Activated CD4-positive, alpha-beta memory T cell treated with anti-CD3 and anti-CD28 coated beads, Interleukin-2, amount 10 ng/mL, durations not matched to agents 7 days and 5 days (primary cell): Measurements from ENCODE around the gene GNAL. TPM values are rescaled to one million over a fixed set of nuclear protein-coding genes. Genes with fewer than 3 reads are reported as not detected.
"Not testable (repeated sequence)": the region's sequence is repeated elsewhere in the genome, so short reads cannot be mapped to it uniquely, and the experiment has no call there.

Experiments
- CTCF ChIA-PET: fragments of 350-600 bp; sonication (Branson Sonifier 250); formaldehyde crosslinking; loops from one replicate; lab custom pipeline; 2021; ENCODE audit warnings: antibody characterized with exemption, inconsistent platforms; lab: Charles Lee
- POLR2A ChIA-PET: fragments of 350-600 bp; sonication (Branson Sonifier 250); formaldehyde crosslinking; loops from one replicate; lab custom pipeline; 2021; ENCODE audit warnings: antibody characterized with exemption; lab: Charles Lee
- DNase-seq: peaks from one replicate; pipeline ENCODE4 v3.0.0-alpha.2; 2020
- H3K27ac Mint-ChIP-seq: one replicate; pipeline ENCODE4 v1.8.0; 2021; ENCODE audit warnings: mild to moderate bottlenecking, mixed read lengths
- H3K27me3 Mint-ChIP-seq: one replicate; pipeline ENCODE4 v1.8.0; 2021; ENCODE audit warnings: mixed read lengths
- H3K36me3 Mint-ChIP-seq: one replicate; pipeline ENCODE4 v1.8.0; 2021; ENCODE audit warnings: low read depth, mixed read lengths
- H3K4me1 Mint-ChIP-seq: one replicate; pipeline ENCODE4 v1.8.0; 2021; ENCODE audit warnings: mixed read lengths
- H3K4me3 Mint-ChIP-seq: one replicate; pipeline ENCODE4 v1.8.0; 2021; ENCODE audit warnings: mild to moderate bottlenecking, mixed read lengths
- H3K9me3 Mint-ChIP-seq: one replicate; pipeline ENCODE4 v1.8.0; 2021; ENCODE audit warnings: mixed read lengths
- total RNA-seq, 2 experiments: library from RNA; stranded (reverse); gene quantifications; one replicate each; pipeline ENCODE4 v1.2.3, GENCODE V29; 2021

Gene GNAL
- total RNA-seq, 2 experiments from 2014 or later: 0.25 to 0.33 TPM

- ChIA-PET CTCF (no interaction called here), POLR2A (no interaction called here)
- Mint-ChIP-seq H3K4me3 (no peak overlapping the region), H3K27ac (no peak overlapping the region), H3K4me1 (no peaks in the 10 kb centered on the region), H3K27me3 (peaks cover 15% of the 10 kb centered on the region), H3K36me3 (no peaks in the 10 kb centered on the region), H3K9me3 (no peaks in the 10 kb centered on the region)
- no peak for DNase-seq
Measured at GRCh38 chr18:11714244-11714918, 25.3 kb downstream of the GNAL start.

- POLR2A ChIA-PET, CTCF ChIA-PET, H3K4me1 Mint-ChIP-seq, H3K27me3 Mint-ChIP-seq, H3K4me3 Mint-ChIP-seq, DNase-seq, H3K9me3 Mint-ChIP-seq, H3K36me3 Mint-ChIP-seq, H3K27ac Mint-ChIP-seq: not testable (repeated sequence)
Measured at GRCh38 chr18:11716767-11717315, 27.8 kb downstream of the GNAL start.

- no peak for DNase-seq
- POLR2A ChIA-PET: no interaction called here
- peaks cover 7% of the 10 kb centered on the region for H3K27me3 Mint-ChIP-seq
- no peaks in the 10 kb centered on the region for H3K4me1 Mint-ChIP-seq
- H3K27ac Mint-ChIP-seq: no peak overlapping the region
- no peaks in the 10 kb centered on the region for H3K36me3 Mint-ChIP-seq
- CTCF ChIA-PET: interaction anchor here (3.0 kb wide), 1 partner anchor 14 kb away, joined by 8 read pairs; no protein-coding TSS in a partner anchor
- H3K9me3 Mint-ChIP-seq: no peaks in the 10 kb centered on the region
- no peak overlapping the region for H3K4me3 Mint-ChIP-seq
Measured at GRCh38 chr18:11719050-11719449, 30.0 kb downstream of the GNAL start.

DNA sequence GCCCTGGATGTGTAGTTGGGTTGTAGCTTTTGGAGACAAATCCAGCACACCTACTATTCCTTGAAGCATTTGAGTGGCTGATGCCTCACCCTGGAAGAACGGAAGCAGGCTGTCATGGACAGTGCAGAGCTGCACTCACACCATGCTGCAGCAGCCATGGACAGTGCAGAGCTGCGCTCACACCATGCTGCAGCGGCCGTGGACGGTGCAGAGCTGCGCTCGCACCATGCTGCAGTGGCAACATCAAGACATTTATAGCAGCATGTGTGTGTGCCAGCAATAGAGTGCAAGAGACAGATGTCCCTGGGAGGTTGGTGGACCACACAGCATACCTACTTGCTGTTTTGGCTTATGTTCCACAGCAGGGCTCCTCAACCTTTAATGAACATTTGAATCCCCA, 30.6 kb downstream of the GNAL start:
- Mint-ChIP-seq H3K27ac (no peak overlapping the region), H3K4me1 (no peaks in the 10 kb centered on the region), H3K9me3 (no peaks in the 10 kb centered on the region), H3K36me3 (no peaks in the 10 kb centered on the region), H3K4me3 (no peak overlapping the region), H3K27me3 (peaks cover 6% of the 10 kb centered on the region)
- POLR2A ChIA-PET: no interaction called here
- CTCF ChIA-PET: interaction anchor here (3.0 kb wide), 1 partner anchor 14 kb away, joined by 8 read pairs; no protein-coding TSS in a partner anchor
- DNase-seq: no peak

DNA sequence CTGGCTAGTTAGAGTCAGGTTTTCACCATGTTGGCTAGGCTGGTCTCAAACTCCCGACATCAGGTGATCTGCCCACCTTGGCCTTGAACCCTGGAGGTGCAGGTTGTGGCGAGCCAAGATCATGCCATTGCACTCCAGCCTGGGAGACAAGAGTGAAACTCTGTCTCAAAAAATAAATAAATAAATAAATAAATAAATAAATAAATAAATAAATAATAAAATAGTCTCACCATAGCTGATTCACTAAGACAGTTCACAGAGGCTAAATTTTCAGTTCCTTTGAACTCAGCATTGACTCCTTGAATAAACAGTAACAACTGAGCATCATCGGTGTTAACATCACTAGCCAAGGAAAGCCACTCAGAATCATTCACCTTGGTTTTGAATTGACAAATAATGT, 32.7 kb downstream of the GNAL start:
- no peak for DNase-seq
- Mint-ChIP-seq H3K36me3 (no peaks in the 10 kb centered on the region), H3K9me3 (no peaks in the 10 kb centered on the region), H3K4me3 (no peak overlapping the region), H3K4me1 (no peaks in the 10 kb centered on the region), H3K27me3 (peaks cover 6% of the 10 kb centered on the region), H3K27ac (no peak overlapping the region)
- ChIA-PET CTCF (interaction anchor here (1.5 kb wide), 1 partner anchor 66 kb away, joined by 3 read pairs; no protein-coding TSS in a partner anchor), POLR2A (no interaction called here)

- Mint-ChIP-seq H3K4me1 (no peaks in the 10 kb centered on the region), H3K27me3 (peaks cover 5% of the 10 kb centered on the region), H3K27ac (no peak overlapping the region), H3K4me3 (no peak overlapping the region), H3K9me3 (no peaks in the 10 kb centered on the region), H3K36me3 (no peaks in the 10 kb centered on the region)
- POLR2A ChIA-PET: no interaction called here
- CTCF ChIA-PET: no interaction called here
- no peak for DNase-seq
Measured at GRCh38 chr18:11724781-11725180, 35.7 kb downstream of the GNAL start.

DNA sequence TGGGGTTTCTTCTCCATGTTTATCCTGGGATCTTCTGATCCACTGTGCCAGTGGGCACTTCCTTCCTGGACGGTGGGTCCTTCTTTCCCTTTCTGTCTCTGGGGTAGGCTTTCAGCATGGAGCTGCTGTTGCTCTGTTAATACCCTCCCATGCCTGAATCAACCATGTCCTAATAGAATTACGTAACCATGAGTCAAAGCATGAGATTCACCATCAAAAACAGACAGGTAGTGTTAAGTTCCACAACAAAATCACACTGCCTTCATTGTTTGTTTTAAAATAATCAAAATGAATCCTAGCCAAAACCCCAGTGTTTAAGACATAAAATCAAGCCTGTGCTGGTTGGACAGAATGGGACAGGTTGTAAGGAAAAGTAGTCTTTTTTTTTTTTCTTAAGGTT, 37.5 kb downstream of the GNAL start:
- peaks cover 6% of the 10 kb centered on the region for H3K27me3 Mint-ChIP-seq
- H3K4me3 Mint-ChIP-seq: no peak overlapping the region
- H3K4me1 Mint-ChIP-seq: no peaks in the 10 kb centered on the region
- no peak overlapping the region for H3K27ac Mint-ChIP-seq
- no peaks in the 10 kb centered on the region for H3K36me3 Mint-ChIP-seq
- DNase-seq: no peak
- H3K9me3 Mint-ChIP-seq: no peaks in the 10 kb centered on the region
- CTCF ChIA-PET: no interaction called here
- POLR2A ChIA-PET: no interaction called here

DNA sequence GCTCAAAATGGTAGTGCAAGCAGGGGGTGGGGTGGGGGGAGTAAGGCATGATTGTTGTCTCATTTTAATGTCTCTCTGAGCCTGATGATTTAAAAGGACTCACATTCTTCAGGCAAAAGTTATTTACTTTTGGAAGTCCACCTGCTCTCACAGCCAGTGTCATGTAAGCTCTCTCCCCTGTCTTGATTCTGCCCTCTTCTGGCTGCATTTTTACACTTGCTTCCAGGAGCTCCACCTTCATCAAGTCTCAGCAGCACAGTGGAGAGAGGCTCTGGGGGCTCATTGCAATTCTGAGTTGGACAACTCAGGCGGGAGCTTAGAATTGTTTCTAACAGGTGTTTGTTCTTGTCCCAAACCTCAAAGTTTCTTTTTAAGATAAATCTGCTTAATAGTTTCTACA, 39.2 kb downstream of the GNAL start:
- POLR2A ChIA-PET: no interaction called here

DNA sequence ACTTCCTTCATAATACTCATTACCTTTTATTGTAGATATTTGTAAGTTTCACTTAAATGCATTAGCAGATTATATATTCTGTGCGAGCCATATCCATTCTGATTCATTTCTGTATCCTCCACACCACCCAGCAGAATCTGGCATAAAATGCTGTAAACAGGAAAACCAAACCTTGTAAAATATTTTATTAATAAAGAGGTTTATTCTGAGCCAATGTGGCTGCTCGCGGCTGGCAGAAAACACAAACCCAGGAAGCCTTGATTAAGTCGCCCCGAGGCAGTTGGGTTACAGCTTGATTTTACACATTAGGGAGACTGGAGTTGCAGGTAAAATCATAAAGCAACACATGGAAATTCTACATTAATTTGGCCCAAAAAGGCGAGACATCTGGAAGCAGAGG, 40.5 kb downstream of the GNAL start:
- peaks cover 20% of the 10 kb centered on the region for H3K27me3 Mint-ChIP-seq
- no peak for DNase-seq
- no peak overlapping the region for H3K27ac Mint-ChIP-seq
- no peaks in the 10 kb centered on the region for H3K36me3 Mint-ChIP-seq
- ChIA-PET CTCF (interaction anchor here (1.5 kb wide), 1 partner anchor 74 kb away, joined by 7 read pairs; no protein-coding TSS in a partner anchor), POLR2A (no interaction called here)
- H3K4me3 Mint-ChIP-seq: no peak overlapping the region
- no peaks in the 10 kb centered on the region for H3K9me3 Mint-ChIP-seq
- no peaks in the 10 kb centered on the region for H3K4me1 Mint-ChIP-seq

More for the DNA sequence above, 39.2 kb downstream of the GNAL start:
- no peaks in the 10 kb centered on the region for H3K9me3 Mint-ChIP-seq
- no peaks in the 10 kb centered on the region for H3K36me3 Mint-ChIP-seq
- no peaks in the 10 kb centered on the region for H3K4me1 Mint-ChIP-seq
- DNase-seq: no peak
- peaks cover 14% of the 10 kb centered on the region for H3K27me3 Mint-ChIP-seq
- H3K4me3 Mint-ChIP-seq: no peak overlapping the region
- no peak overlapping the region for H3K27ac Mint-ChIP-seq
- CTCF ChIA-PET: interaction anchor here (1.1 kb wide), 1 partner anchor 73 kb away, joined by 4 read pairs; no protein-coding TSS in a partner anchor

GRCh38 chr18:11733031-11733430, 44.0 kb downstream of the GNAL start:
- Mint-ChIP-seq H3K9me3 (no peaks in the 10 kb centered on the region), H3K36me3 (no peaks in the 10 kb centered on the region), H3K4me1 (no peaks in the 10 kb centered on the region), H3K27ac (no peak overlapping the region), H3K27me3 (peaks cover 25% of the 10 kb centered on the region), H3K4me3 (peak overlapping the region; percentile 11)
- ChIA-PET POLR2A (no interaction called here), CTCF (interaction anchor here (0.6 to 2.5 kb wide), 24 partner anchors 10 to 504 kb away, joined by 3 to 15 read pairs (median 4); partner anchors contain the start of gene IMPA2)
- DNase-seq: peak; percentile 73

DNA sequence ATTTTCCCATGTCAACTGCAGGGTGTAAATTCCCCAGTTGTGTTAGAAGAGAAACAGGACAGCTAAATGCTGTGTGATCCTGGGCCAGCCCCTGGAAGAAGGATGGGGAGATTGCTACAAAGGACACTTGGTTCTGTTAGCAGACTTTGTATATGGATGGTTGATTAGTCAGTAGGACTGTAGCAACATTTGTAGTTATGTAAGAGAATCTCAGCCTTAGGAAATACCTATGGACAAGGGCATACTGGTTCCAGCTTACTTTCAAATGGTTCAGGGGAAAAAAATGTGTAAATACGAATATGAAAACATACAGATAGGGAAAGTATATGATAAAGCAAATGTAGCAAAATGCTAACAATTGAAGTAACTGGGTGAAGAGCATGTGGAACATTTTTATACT, 47.6 kb downstream of the GNAL start:
- CTCF ChIA-PET: interaction anchor here (1.9 kb wide), 1 partner anchor 81 kb away, joined by 5 read pairs; no protein-coding TSS in a partner anchor
- Mint-ChIP-seq H3K27me3 (peaks cover 27% of the 10 kb centered on the region), H3K4me3 (no peak overlapping the region), H3K27ac (no peak overlapping the region), H3K4me1 (no peaks in the 10 kb centered on the region), H3K9me3 (no peaks in the 10 kb centered on the region), H3K36me3 (no peaks in the 10 kb centered on the region)
- POLR2A ChIA-PET: no interaction called here
- DNase-seq: no peak

- Mint-ChIP-seq H3K4me1 (no peaks in the 10 kb centered on the region), H3K4me3 (no peak overlapping the region), H3K36me3 (no peaks in the 10 kb centered on the region), H3K27me3 (peaks cover 30% of the 10 kb centered on the region), H3K27ac (no peak overlapping the region), H3K9me3 (no peaks in the 10 kb centered on the region)
- ChIA-PET POLR2A (no interaction called here), CTCF (no interaction called here)
- no peak for DNase-seq
Measured at GRCh38 chr18:11739893-11740292, 50.8 kb downstream of the GNAL start.

DNA sequence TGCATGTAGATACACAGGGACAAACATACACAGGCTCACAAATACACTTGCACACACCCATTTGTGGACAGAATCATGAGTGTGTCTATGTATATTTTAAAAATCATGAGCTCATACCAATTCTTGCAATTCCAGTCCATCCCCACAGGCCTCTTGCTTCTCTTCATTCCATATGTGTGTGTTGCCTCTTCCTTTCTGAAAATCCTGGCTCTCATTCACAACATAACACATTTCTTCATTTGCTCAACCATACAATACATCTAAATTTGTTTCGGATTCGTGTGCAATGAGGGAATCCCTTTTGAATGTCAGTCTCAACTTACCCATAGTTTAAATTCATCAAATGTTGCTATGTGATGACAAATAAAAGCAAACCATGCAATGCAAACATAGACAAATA, 51.4 kb downstream of the GNAL start:
- CTCF ChIA-PET: no interaction called here
- Mint-ChIP-seq H3K27ac (no peak overlapping the region), H3K27me3 (peaks cover 32% of the 10 kb centered on the region), H3K4me1 (no peaks in the 10 kb centered on the region), H3K9me3 (no peaks in the 10 kb centered on the region), H3K36me3 (no peaks in the 10 kb centered on the region), H3K4me3 (no peak overlapping the region)
- DNase-seq: no peak
- POLR2A ChIA-PET: no interaction called here
